Renal cortex interstitium (tissue), 11 donors: ENCODE measurements around the gene PUM2. TPM values are rescaled to one million over a fixed set of nuclear protein-coding genes. Genes with fewer than 3 reads are reported as not detected.
"Not testable (repeated sequence)": the region's sequence is repeated elsewhere in the genome, so short reads cannot be mapped to it uniquely, and the experiment has no call there.

Experiments used
- DNase-seq, 11 donors: peaks; one replicate each; pipeline ENCODE4 v3.0.0-alpha.2; 2013; ENCODE audit warnings: low read depth in 9 of 11, low spot score in 4 of 11; ENCODE audit errors: extremely low read depth in 1 of 11
- polyA plus RNA-seq, 3 donors: library from polyadenylated mRNA; unstranded; fragments of 120-200 nt; gene quantifications; one replicate each; pipeline ENCODE4 v1.2.1, GENCODE V29; 2013; ENCODE audit not compliant: insufficient read length in 3 of 3

PUM2 gene
- polyA plus RNA-seq, 3 donors, result 99.2 to 112 (median 105) TPM

DNA sequence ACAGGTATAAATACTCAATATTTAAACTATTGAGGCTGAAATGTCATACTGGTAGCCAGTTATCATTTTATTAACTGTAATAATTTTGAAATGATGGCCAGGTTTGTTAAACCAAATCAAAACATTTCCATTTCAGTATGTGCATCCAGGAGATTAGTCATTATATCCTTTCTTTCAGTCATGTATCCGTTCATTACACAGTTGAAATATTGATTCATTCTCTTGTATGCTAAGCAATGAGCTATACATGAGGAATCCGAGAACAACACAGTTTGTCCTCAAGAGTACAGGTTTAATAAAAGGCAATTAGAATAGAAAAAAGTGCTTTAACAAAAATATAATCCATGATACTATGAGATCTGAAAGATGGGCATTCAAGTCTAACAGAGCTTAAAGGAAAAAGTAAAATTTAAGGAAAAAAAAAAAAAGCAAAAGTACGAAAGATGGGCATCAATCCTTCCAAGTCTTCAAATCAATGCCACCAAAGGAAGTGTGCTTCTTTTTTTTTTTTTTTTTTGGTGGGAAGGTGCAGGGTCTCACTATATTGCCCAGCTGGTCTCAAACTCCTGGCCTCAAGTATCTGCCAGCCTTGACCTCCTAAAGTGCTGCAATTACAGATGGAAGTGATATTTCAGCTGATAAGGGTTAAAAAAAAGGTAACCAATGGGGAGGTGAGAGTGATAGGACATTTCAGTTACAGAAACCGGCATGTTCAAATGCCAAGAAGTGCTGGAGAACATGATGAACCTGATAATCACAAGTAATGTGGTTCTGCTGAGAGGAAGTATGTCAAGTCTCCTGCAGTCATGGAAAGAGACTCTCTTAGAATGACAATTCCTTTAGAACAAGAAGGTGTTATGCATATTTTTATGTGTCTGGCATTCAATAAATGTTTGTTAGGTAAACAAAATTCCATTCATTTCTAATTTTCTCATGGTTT lies 35.8 kb downstream of the PUM2 start:
- DNase-seq, result no peak

DNA sequence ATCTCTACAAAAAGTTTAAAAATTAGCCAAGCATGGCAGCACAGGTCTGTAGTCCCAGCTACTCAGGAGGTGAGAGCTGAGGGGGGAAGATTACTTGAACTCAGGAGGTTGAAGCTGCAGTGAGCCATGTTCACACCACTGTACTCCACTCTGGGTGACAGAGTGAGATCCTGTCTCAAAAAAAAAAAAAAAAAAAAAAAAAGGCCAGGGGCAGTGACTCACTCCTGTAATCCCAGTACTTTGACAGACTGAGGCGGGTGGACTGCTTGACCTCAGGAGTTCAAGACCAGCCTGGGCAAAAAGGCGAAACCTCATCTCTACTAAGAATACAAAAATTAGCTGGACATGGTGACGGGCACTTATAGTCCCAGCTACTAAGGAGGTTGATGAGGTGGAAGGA lies 37.0 kb downstream of the PUM2 start:
- DNase-seq, result no peak

DNA sequence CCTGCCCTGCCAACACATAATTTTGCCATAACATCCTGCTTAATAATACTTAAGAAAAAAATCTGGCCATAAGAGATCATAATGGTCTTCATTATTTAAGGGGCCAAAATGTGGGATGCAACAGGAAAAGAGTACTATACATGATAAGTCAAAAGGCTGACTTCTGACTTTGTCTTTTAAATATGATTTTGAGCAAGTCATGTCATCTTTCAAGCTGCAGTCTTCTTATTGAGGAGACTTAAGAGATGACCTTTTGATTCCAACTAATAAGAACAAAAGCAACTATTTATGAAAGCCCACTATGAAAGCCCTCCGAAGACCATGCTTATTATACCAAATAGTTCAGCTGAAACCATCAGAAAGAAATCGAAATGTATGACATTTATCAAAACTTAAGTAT lies 41.6 kb downstream of the PUM2 start:
- no peak for DNase-seq

DNA sequence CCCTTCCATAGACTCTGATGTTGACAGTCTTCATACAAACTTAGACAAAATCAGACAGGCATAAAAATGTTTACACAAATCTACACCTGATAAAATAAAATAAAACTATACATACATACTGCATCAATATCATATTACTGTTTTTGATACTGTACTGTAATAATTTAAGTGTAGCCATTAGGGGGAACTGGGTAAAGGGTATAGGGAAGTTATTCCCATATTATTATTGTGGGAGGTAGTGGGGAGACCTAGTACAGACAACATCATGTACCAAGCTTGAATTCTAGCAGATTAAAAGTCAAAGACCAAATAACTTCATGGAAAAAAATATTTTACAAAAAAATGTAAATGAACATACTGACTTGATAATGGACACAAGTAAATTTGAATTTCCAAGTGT lies 43.3 kb downstream of the PUM2 start:
- no peak for DNase-seq

DNA sequence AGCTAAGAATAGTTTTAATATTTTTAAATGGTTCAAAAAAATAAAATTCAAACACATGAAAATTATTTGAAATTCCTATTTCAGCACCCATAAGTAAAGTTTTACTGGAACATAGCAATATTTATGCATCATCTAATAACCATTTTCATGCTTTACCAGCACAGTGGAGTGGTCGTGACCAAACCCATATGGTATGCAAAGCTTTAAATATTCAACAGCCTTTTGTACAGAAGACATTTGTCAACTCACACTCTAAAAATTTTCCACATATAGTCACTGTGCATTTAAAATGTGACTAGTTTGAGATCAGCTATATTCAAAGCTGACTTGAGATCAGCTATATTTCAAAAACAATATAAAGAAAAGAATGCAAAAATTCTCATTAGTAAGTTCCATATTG lies 46.2 kb downstream of the PUM2 start:
- DNase-seq, result no peak

DNA sequence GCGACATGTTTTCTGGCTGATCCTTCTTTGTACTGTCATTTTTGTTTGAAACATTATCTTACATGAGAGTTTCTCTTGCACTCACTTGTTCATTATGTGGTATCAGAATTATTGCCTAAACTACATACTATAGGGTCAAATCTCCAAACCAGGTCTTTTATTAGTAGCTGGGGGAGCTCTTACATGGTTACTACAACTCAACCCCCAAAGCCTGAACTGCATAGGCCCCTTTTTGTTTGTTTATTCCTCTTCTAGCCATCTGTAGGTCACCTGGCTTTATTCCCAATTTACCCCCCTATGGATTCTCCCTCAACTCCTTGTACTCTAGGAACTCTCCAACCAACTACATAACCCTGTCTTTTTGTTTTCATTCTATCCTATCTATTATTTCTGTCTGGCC lies 46.7 kb downstream of the PUM2 start:
- DNase-seq, result no peak

DNA sequence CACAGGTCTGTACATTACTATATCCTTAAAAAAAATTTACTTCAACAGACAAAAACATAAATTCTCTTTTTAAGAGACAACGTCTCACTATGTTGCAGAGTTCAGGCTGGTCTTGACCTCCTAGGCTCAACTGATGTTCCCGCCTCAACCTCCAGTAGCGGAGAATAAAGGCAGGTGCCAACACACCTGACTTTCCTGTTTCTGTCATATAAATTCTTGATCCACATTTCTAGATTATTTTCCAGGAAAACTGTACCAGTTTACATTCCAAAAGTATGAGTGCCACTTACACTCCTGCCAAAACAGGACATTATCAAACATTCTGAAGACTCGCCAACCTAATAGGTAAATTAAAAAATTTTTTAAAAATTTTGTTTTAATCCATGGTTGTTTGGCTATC lies 48.6 kb downstream of the PUM2 start:
- no peak for DNase-seq

DNA sequence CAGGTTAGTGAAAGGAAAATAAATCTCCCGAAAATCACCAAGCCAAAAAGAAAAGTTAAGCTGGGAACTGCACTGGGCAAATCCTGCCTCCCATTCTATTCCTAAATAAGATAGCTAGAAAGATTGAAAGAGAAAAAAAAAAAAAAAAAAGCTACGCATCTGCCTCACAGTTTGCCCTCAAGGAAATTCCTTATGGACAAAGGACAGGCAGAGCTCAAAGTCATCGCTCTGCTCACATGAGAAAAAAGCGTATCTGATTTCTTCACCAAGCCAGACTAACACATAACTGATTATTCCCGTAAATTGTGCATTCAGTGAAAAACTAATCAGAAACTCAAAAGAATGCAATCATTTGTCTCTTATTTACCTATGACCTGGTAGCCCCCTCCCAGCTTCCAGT lies 50.0 kb downstream of the PUM2 start:
- DNase-seq, result no peak

DNA sequence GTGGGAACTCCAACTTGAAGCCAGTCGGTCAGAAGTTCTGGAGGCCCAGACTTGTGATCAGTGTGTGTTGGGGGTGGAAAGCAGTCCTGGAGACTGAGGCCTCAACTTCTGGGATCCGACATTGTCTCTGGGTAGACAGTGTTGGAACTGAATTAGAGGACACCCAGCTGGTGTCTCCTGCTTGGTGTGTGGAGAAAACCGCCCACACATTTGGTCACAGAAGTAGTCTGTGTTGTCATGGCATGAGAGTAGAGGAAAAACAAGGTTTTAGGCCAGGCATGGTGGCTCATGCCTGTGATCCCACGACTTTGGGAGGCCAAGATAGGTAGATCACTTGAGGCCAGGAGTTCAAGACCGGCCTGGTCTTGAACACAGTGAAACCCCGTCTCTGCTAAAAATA lies 51.5 kb downstream of the PUM2 start:
- DNase-seq, result no peak

DNA sequence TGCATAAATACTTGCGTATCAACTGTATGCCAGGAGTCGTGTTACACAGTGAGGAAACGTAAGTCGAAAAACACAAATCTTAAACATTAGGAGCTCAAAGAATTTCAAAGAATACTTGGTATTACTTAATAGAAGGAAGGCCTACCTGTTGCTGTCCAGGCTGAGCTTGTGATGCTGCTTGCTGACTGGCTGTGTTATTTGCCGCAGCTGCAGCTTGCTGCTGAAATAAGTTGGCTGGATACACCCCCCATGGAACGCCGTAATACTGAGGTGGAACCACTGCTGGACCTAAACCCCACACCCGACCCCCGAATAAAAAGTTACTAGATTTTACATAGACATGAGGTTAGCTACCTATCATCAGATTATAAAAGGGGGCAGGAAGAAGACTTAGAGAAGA lies 56.4 kb downstream of the PUM2 start:
- no peak for DNase-seq

DNA sequence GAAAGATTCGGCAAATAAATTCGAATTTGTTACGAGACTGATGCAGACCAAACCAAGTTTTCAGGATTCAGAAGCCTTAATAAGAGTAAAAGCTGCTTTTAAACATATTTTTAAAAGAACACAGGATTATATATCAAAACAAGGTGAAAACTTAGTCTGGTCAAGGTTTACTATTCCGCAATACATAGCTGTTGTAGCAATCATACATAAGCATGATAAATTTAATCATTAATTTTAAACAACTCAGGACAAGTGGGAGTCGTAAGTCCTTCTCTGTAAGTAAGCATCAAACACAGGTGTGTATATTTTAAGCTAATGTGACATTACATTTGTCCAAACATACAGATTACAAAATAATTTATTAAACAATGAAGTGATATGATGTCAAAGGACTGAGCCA lies 57.7 kb downstream of the PUM2 start:
- no peak for DNase-seq

DNA sequence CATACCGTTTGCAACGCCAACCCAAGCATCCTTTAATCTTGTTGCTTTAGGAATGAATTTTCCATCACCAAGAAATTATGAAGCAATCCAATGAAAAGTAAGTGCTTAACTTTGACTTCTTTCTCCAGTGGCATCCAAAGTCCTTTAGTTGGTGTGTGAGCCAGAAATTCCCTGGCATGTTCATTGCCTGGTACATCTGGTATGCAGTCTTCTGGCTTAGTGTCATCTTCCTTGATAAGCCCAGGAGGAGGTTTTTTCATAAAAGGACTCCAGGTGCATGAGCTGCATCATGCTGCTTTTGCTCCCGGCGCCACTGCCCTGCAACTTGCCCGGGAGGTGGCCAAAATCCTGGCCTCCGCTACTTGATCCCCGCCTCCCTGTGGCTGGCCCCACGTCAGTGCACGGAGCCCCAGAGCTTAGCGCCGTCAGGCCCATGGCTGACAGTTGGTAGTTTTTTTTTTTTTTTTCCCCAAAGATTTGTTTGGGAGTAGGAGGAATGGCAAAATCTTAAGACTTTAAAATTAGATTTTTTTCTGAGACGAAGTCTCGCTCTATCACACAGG lies 58.7 kb downstream of the PUM2 start:
- no peak for DNase-seq

DNA sequence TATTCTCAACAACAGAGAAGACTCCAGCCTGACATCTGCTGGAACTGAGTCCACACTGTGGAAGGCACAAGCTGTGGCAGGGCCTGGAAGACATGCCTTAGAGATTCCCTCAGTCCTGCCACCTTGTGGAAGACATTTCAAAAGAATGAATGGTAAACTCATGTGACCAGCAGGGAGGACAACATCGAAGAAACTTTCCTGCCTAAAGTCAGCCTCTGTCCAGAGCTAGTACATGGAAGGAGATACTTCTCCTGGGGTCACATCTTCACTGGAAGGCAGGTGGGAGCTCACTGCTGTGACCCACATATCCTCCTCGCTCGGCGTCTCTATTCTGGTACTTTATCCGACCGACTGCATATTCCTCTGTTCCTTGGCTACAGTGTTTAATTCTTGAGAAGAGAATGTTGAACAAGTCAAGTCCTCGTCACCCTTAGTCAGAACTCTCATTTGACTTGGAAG lies 59.5 kb downstream of the PUM2 start:
- peak; percentile 54 to 85 (median 59) for DNase-seq

DNA sequence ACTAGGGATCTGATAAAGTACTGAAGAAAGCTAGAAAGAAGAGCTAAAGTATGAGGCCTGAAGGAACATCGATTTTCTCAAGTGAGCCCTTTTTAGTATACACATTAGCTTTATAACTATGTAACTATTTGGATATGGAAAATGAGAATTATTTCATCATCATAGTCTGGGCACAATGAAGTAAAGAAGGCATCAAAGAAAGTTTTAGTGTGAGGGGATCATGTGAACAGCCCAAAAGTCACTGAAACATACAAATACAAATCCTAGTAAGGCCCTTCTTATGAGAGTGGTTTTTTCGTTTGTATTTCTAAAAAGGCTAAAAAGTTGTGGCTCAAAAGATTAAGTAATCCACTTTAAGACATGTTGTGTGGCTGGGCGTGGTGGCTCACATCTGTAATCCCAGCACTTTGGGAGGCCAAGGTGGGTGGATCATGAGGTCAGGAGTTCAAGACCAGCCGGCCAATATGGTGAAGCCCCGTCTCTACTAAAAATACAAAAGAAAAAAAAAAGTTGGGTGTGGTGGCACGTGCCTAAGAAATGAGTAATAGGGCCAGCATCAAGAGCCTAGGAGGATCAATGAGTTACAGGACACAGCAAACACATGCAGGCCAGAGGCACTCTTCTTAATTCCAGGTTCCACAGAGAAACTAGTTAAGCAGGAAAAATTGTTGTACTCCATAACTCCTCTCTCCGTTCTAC lies 61.9 kb downstream of the PUM2 start:
- no peak for DNase-seq

DNA sequence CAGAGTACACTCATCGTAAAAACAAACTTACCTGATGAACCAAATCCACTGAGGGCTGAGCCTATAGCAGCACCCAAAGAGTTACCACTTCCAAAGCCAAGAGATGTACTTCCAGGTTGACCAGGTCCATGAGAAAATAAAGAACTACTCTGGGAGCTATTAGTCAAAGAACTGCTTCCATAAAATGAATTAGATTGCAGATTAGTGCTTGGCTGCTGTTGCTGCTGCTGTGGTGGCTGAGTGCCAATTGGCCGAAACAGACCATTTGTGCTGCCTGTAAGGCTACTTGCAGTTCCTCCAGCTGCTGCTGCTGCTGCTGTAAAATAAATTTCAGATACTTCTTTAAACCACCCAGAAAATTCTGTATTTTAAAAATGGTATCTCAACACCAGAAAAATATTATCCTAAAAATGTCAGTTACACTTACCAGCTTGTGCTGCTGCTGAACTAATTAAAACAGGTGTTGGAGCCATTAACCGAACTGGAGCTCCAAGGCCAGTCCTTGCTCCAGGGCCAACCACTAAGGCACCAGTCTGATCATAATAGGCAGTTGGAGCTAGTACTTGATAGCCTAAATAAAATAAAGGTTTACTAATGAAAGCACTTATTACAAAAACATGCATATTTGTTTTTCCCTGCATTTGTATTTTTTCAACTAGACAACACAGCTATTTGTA lies 67.6 kb downstream of the PUM2 start:
- DNase-seq, result peak; percentile 23 to 76 (median 59)

DNA sequence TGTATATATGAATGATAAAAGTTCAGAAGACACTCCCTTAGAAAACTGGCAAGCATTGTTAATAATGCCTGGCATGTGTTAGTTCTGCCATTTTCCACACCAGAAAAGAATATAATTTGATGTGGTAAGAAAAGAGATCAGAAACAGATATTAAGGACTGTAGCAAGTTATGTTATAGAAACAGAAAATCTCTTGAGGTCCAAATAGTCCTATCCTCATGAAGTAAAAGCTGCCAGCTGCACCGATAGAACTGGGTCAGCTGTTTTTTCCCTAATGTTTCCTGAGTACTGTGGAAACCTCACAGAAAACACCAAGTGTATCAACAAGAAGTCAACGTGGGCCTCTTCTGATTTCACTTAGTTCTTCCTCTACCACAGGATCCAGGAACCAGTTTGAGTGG lies 68.8 kb downstream of the PUM2 start:
- DNase-seq, result no peak

DNA sequence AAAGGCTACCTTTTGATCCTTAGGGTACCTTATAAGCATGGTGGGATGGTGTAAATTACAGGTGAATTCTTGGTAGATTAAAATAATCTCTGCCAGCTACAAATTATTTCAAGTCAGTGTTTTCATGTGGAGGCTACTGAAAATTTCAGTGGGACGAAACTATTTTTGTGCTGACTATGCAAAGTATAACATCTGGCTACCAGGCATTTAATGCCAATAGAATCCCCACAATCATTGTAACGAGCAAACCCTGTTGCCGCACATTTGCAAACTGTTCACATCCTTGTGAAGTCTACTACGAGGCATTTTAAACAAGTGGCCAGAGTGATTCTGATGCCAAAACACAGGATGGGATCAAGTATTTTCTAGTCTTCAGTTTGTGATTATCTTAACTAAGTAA lies 77.6 kb downstream of the PUM2 start:
- no peak for DNase-seq

DNA sequence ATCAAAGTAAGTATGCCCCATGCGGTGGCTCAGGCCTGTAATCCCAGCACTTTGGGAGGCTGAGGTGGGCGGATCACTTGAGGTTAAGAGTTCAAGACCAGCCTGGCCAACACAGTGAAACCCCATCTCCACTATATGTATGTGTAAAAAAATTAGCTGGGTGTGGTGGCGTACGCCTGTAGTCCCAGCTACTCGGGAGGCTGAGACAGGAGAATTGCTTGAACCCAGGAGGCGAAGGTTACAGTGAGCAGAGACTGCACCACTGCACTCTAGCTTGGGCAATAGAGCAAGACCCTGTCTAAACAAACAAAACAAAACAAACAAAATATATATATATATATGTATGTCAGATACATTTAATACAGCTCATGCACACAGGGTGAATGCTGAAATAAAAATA lies 82.3 kb downstream of the PUM2 start:
- DNase-seq, result not testable (repeated sequence)

DNA sequence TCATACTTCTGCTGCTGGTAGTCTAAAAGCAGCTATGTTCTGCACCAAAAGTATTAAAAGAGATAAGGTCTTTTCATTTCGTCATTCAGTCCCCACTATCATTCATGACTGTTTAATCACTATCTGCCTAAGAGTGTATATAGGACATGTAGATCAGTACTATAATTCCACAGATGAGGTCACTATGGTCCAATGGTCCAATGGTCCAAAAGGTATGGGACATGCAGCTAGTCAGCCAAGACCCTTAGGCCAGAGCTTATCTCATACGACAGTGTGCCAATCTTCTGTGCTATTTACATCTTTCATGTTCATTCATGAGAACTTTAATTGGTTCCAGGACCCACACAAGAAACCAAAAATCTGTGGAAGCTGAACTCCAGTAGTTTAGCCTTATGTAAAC lies 83.1 kb downstream of the PUM2 start:
- DNase-seq, result no peak

DNA sequence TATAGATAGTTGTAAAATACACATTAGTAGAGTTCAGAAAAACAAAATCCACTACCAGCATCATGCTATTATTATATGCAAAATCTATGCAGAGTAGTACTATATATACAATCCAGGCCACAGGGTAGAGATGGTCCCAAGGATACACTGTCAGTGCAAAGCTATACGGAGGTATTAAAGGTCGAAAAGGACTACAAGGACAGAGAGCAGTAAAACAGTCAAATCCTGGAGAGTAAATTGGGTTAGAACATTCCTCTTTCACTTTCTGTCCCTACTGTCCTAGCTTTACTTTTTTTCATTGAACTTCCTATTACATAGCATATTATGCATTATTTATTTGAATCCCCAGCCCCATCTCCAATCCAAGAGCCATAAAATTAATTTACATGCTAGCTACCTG lies 86.0 kb downstream of the PUM2 start:
- no peak for DNase-seq
